PC-3 (cell line): ENCODE results near the gene CWC25. TPM values are rescaled to one million over a fixed set of nuclear protein-coding genes. Genes with fewer than 3 reads are reported as not detected.

Experiments used
- ATAC-seq: fragments of 200-7000 bp; cut with Tn5 transposase; 2 replicates; pipeline ENCODE4 v1.9.1; 2020; ENCODE audit warnings: mild to moderate bottlenecking, moderate library complexity
- BruUV-seq: library from RNA; stranded (reverse); fragments of 400-500 nt; replicated peaks from 2 replicates; lab custom pipeline; 2021; lab: Mats Ljungman, UMichigan
- CTCF ChIA-PET: fragments of 300-600 bp; sonication (Branson Sonifier 250); formaldehyde crosslinking; loops from one replicate; lab custom pipeline; 2022; ENCODE audit warnings: antibody characterized with exemption; lab: Charles Lee
- POLR2A ChIA-PET: fragments of 300-600 bp; sonication (Branson Sonifier 250); formaldehyde crosslinking; loops from one replicate; lab custom pipeline; 2022; ENCODE audit warnings: antibody characterized with exemption; ENCODE audit not compliant: unreplicated experiment; lab: Charles Lee
- DNase-seq: peaks from one replicate; pipeline ENCODE4 v3.0.0-alpha.2; 2015
- H2AFZ ChIP-seq: fragments of 300-600 bp; sonication (generic); 2 replicates; pipeline ENCODE4 v1.6.0; 2016; ENCODE audit warnings: antibody characterized with exemption, low read length
- H3F3A ChIP-seq: fragments of 300-600 bp; sonication (generic); one replicate; pipeline ENCODE4 v1.6.0; 2017; ENCODE audit warnings: antibody characterized with exemption, low read length, control low read depth, mild to moderate bottlenecking; ENCODE audit not compliant: unreplicated experiment
- H3K27ac ChIP-seq: fragments of 300-600 bp; sonication (generic); 2 replicates; pipeline ENCODE4 v1.5.1; 2016; ENCODE audit warnings: mild to moderate bottlenecking, low read length
- H3K27me3 ChIP-seq: fragments of 300-600 bp; sonication (generic); 2 replicates; pipeline ENCODE4 v1.6.1; 2016; ENCODE audit warnings: low read length, mixed read lengths
- H3K36me3 ChIP-seq: fragments of 300-600 bp; sonication (generic); 2 replicates; pipeline ENCODE4 v1.6.1; 2016; ENCODE audit warnings: low read depth, mixed run types, low read length, mixed read lengths
- H3K4me1 ChIP-seq: fragments of 300-600 bp; sonication (generic); 2 replicates; pipeline ENCODE4 v1.5.1; 2016; ENCODE audit warnings: low read length; ENCODE audit not compliant: insufficient read depth
- H3K4me2 ChIP-seq: fragments of 300-600 bp; sonication (generic); 2 replicates; pipeline ENCODE4 v1.6.0; 2016; ENCODE audit warnings: low read length
- H3K4me3 ChIP-seq: fragments of 300-600 bp; sonication (generic); 2 replicates; pipeline ENCODE4 v1.5.1; 2016; ENCODE audit warnings: mild to moderate bottlenecking, low read length, mixed read lengths
- H3K79me2 ChIP-seq: fragments of 300-600 bp; sonication (generic); 2 replicates; pipeline ENCODE4 v1.6.1; 2017; ENCODE audit warnings: low read length, mixed read lengths
- H3K9ac ChIP-seq: fragments of 300-600 bp; sonication (generic); 2 replicates; pipeline ENCODE4 v1.6.0; 2016; ENCODE audit warnings: mild to moderate bottlenecking, low read length
- H3K9me2 ChIP-seq: fragments of 300-600 bp; sonication (generic); replicated peaks from 2 replicates; pipeline ENCODE4 v1.6.1; 2016; ENCODE audit warnings: mixed run types, low read length, mixed read lengths
- H3K9me3 ChIP-seq: fragments of 300-600 bp; sonication (generic); 2 replicates; pipeline ENCODE4 v1.6.1; 2016; ENCODE audit warnings: low read length, mixed read lengths
- H4K20me1 ChIP-seq: fragments of 300-600 bp; sonication (generic); 2 replicates; pipeline ENCODE4 v1.6.1; 2016; ENCODE audit warnings: low read length, mixed read lengths
- CTCF ChIP-seq: fragments of 300-600 bp; sonication (generic); conservative IDR thresholded peaks from 2 replicates; pipeline ENCODE4 v1.5.1; 2017; ENCODE audit warnings: antibody characterized with exemption, low read depth, mild to moderate bottlenecking, low read length
- EZH2 ChIP-seq: fragments of 300-600 bp; sonication (generic); IDR thresholded peaks from one replicate; pipeline ENCODE4 v1.6.1; 2017; ENCODE audit warnings: antibody characterized with exemption, mild to moderate bottlenecking, low read length; ENCODE audit not compliant: unreplicated experiment
- EZH2phosphoT487 ChIP-seq: fragments of 300-600 bp; sonication (generic); IDR thresholded peaks from 2 replicates; pipeline ENCODE4 v1.6.1; 2018; ENCODE audit warnings: mild to moderate bottlenecking, antibody characterized with exemption, low read length, borderline replicate concordance
- intact Hi-C: fragments of 100-400 bp; cut with micrococcal nuclease; formaldehyde crosslinking; loops from 2 replicates; pipeline ENCODE4 v1.9.0; 2023
- total RNA-seq: library from RNA; depleted of rRNA; stranded (reverse); fragments of >200 nt; gene quantifications from 2 replicates; pipeline ENCODE4 v1.2.3, GENCODE V29; 2014

The CWC25 gene
- total RNA-seq, 1 experiment from 2014 or later, result 15.0 TPM

DNA sequence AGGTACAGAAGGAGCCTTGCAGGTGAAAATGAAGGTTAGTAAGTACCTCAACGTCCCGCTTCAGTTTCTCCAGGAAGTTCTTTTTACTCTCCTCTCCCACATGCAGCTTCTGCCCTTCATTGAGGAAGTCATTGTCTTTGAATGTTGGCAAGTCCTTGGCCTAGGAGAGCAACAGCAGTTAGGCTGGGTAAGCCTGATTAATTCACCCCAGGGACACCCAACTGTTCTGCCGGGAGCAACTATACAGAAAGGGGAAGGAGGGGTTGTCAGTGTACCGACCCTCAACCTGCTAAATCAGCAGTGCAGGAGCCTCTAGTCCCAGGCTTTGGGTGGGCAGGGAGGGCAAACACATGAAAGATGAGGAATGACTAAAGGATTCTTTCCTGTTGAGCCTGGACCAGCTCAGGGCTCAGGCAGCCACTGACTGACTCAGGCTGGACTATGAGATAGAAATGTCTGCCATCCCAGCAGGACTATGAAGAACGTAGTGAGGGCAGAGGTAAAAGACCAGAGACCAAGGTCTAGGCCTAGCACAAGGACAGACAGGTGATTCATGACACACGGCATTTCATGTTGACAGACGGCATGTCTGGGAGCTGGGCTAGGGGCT is 47.4 kb downstream of the CWC25 start:
- intact Hi-C loops, result no loop called here
- ChIA-PET POLR2A (no interaction called here), CTCF (no interaction called here)
- Histone ChIP-seq H3K9me3 (no peaks in the 10 kb centered on the region), H3F3A (no peaks in the 10 kb centered on the region), H3K79me2 (no peaks in the 10 kb centered on the region), H3K4me3 (no peak overlapping the region), H3K27me3 (no peaks in the 10 kb centered on the region), H2AFZ (no peak overlapping the region), H4K20me1 (no peaks in the 10 kb centered on the region), H3K9ac (no peak overlapping the region), H3K4me1 (no peaks in the 10 kb centered on the region), H3K27ac (no peak overlapping the region), H3K9me2 (no peaks in the 10 kb centered on the region), H3K4me2 (no peak overlapping the region), H3K36me3 (peaks cover 4% of the 10 kb centered on the region; the same call in 1 of the 2 replicates)
- ATAC-seq, result no peak
- no peak for DNase-seq
- no peak for TF ChIP-seq EZH2
- TF ChIP-seq CTCF, result no peak
- TF ChIP-seq EZH2phosphoT487, result no peak
- BruUV-seq, result TSS peak; percentile 13

DNA sequence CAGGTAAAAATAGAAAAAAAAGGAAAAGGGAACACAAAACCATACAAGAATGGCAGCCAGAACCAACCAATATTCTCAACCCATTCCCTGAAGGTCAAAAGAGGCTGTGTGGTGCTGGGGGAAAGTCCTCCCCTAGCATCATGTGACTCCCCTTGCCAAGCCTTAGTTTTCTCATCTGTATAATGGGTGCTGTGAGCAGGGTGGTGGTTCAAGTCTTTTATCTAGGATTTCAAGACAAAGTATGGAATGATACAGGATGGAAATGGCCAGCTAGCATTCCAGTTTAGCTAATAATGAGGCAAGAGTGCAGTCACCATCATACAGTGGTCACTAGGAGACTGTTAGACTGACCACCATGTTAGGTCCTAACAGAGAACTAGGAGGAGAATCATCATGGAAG is 51.9 kb downstream of the CWC25 start:
- intact Hi-C loops, result no loop called here
- no TSS peak for BruUV-seq
- H4K20me1 ChIP-seq, result no peaks in the 10 kb centered on the region
- H3K4me2 ChIP-seq, result no peak overlapping the region
- no peak for ATAC-seq
- no peaks in the 10 kb centered on the region for H3F3A ChIP-seq
- ChIA-PET CTCF (no interaction called here), POLR2A (no interaction called here)
- no peak overlapping the region for H2AFZ ChIP-seq
- H3K4me1 ChIP-seq, result no peaks in the 10 kb centered on the region
- no peak for DNase-seq
- no peaks in the 10 kb centered on the region for H3K27me3 ChIP-seq
- H3K36me3 ChIP-seq, result peaks cover 5% of the 10 kb centered on the region; the same call in 1 of the 2 replicates
- no peak overlapping the region for H3K4me3 ChIP-seq
- no peak overlapping the region for H3K9ac ChIP-seq
- no peaks in the 10 kb centered on the region for H3K9me3 ChIP-seq
- no peaks in the 10 kb centered on the region for H3K79me2 ChIP-seq
- H3K9me2 ChIP-seq, result no peaks in the 10 kb centered on the region
- no peak for TF ChIP-seq CTCF
- TF ChIP-seq EZH2phosphoT487, result no peak
- no peak for TF ChIP-seq EZH2
- no peak overlapping the region for H3K27ac ChIP-seq

DNA sequence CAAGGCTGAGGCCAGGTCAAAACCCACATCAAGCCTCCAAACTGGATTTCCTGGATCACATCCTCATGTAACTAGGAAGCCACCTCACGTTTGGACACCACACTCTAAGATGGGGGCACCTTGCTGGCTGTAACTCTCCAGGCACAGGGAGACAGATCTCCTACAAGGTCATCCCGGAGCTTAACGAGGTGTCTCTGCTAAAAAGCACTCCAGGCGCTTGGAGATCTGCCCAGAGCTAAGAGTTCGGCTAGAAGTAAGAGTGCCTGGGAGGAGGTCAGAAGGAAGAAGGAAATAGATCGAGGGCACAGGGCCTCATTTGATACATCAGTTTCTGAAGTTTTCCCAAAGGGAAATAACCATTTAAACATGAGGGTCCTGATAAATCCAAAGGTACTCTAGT is 56.7 kb downstream of the CWC25 start:
- ChIA-PET POLR2A (no interaction called here), CTCF (no interaction called here)
- H3K4me2 ChIP-seq, result no peak overlapping the region
- no peaks in the 10 kb centered on the region for H3K9me3 ChIP-seq
- no peak overlapping the region for H3K9ac ChIP-seq
- H3K4me1 ChIP-seq, result no peaks in the 10 kb centered on the region
- H3K79me2 ChIP-seq, result no peaks in the 10 kb centered on the region
- H2AFZ ChIP-seq, result no peak overlapping the region
- H3F3A ChIP-seq, result no peaks in the 10 kb centered on the region
- no TSS peak for BruUV-seq
- H3K27me3 ChIP-seq, result no peaks in the 10 kb centered on the region
- H3K36me3 ChIP-seq, result peaks cover 5% of the 10 kb centered on the region; the same call in 1 of the 2 replicates
- H3K4me3 ChIP-seq, result no peak overlapping the region
- no peak overlapping the region for H3K27ac ChIP-seq
- intact Hi-C loops, result no loop called here
- TF ChIP-seq EZH2phosphoT487 (no peak), EZH2 (no peak), CTCF (no peak)
- DNase-seq (no peak), ATAC-seq (no peak)
- H3K9me2 ChIP-seq, result no peaks in the 10 kb centered on the region
- H4K20me1 ChIP-seq, result no peaks in the 10 kb centered on the region
